HG03025 (cell line): Measurements from ENCODE around the gene PHF2.

ENCODE experiments used
- ATAC-seq: cut with Tn5 transposase; IDR thresholded peaks from one replicate; pipeline ENCODE4 v1.9.1; 2021; ENCODE audit warnings: mild to moderate bottlenecking, moderate library complexity; ENCODE audit not compliant: unreplicated experiment, low FRiP score

PHF2 gene

GRCh38 chr9:93567271-93567959 is 9.0 kb upstream of the PHF2 start:
- no peak for ATAC-seq

- ATAC-seq: no peak
Measured at GRCh38 chr9:93568169-93568568, 8.2 kb upstream of the PHF2 start.

DNA sequence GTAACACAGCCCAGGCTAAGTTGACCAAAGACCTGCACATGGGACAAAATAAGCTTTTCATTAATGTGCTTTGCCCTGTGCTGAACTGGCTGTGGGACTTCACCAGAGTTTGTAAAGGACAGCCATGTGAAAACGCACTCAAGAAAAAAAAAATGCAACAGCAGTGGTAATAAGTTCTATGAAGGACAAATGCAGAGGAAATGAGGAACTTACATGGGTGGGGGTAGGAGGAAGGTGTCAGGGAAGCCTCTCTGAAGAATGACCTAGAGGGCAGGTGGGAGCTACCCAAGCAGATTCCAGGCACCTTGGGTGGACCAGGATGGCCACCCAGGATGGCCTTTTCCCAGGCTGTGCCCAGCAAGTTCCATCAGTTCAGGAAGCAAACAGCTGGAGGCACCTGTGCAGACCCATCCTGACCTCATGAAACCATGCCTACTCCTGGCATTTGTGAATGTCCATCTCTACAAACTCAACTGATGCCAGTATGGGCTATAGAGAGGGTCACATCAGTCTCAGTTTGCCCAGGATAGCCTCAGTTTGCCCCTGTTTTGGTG is 6.7 kb upstream of the PHF2 start:
- no peak for ATAC-seq

DNA sequence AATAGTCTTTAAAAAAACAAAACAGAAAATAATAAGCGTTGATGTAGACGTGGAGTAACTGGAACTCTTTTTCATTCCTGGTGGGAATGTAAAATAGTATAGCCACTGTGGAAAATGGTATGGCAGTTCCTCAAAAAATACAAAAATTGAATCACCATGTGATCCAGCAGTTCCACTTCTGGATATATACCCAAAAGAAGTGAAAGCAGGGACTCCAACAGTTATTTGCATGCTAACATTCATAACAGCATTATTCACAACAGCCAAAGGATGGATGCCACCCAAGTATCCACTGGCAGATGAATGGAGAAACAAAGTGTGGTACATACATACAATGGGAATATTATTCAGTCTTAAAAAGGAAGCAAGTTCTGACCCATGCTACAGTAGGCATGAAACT is 4.2 kb upstream of the PHF2 start:
- no peak for ATAC-seq

- ATAC-seq: no peak
Measured at GRCh38 chr9:93572636-93573515, 3.5 kb upstream of the PHF2 start.

DNA sequence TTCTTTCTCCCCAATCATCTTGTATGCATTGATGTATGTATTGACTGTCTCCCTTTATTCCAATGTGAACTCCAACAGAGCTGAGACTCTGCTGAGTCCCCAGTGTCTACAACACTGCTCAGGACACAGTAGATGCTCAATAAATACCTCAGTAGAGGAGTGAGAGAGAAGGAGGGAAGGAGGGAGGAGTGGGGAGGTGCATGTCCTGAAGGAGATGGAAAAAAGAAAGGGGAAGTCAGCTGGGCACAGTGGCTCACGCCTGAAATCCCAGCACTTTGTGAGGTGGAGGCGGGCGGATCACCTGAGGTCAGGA is 2.9 kb upstream of the PHF2 start:
- no peak for ATAC-seq

- no peak for ATAC-seq
Measured at GRCh38 chr9:93574091-93574899, 2.1 kb upstream of the PHF2 start.

DNA sequence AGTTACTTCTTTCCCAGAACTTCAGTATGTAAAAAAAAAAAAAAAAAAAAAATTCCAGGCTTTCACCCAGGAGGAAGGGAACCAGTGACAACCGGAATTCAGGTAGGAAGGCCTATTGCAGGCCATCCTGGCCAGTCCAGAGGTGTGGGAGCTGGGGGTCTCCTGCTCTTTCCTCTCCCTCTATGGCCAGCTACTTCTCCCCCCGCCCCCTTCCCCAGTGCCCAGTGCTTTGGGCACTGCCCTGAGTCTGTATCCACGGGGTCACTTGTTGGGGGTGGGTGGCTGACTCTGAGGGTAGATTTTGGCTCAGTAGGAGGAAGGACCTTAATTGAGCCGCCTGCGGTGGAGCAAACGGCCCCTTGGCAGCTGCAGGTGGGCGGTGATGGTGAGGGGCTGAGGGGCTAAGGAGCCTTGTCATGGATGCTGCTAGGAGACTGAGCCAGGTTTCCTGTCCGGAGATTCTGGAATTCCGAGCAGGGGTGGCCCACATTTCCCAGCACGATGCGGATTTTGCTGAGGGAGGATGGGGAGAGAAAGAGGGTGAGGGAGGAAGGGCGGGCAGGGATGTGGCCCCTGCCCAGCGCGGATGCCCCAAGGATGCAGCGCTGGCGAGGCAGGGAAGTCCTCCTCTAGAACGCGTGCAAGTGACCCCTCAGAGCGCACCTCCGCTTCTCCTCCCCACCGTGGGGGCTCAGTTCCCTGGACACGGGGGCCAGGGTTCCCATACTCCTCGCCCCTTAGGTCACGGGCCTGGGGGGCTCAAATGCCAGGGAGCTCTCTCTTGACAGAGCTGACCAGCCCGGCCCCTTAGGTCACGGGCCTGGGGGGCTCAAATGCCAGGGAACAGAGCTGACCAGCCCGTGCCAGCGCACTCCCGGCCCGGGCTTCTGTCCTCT is 1.2 kb upstream of the PHF2 start:
- no peak for ATAC-seq

DNA sequence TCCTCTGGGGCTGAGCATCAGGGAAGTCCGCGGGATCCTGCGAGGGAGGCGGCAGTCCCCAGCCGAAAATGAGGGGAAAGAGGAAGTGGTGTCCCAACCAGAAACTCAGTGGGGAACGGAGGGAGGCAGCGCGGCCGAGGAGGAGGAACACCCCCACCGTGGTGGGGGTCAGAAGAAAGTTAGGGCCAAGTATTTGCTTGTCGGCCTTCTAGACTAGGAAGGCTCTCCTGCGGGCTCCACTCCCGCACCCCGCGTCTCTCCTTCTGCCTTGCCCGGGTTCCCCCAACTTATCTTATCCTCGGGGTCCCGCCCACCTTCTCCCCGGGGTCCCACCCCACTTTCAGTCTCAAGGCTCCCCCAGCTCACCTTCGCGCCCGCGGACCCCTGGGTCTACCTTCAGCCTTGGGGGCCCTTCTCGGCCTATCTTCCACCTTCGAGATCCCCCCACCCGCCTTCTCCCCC is 557 bp upstream of the PHF2 start:
- no peak for ATAC-seq

GRCh38 chr9:93577078-93577974 is 942 bp downstream of the PHF2 start:
- no peak for ATAC-seq

GRCh38 chr9:93577975-93578682 is 1.7 kb downstream of the PHF2 start:
- no peak for ATAC-seq

DNA sequence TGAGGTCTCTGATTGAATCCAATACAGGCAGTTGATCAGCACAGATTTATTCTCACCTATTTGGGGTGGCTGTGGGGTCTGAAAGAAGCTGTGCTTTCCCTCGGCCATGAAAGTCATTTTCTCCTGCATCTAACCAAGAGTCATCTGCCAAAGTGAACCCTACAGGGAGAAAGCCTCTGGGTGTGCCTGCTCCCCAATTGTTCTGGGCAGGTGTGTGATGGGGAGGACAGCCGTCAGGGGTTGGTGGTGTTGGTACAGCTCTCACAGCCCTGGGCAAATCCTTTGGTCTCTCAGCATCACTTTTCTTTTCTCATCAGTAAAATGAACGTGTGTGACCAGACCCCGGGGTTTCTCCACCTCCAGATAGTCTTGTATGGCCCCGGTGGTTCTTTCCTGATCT is 2.5 kb downstream of the PHF2 start:
- no peak for ATAC-seq

DNA sequence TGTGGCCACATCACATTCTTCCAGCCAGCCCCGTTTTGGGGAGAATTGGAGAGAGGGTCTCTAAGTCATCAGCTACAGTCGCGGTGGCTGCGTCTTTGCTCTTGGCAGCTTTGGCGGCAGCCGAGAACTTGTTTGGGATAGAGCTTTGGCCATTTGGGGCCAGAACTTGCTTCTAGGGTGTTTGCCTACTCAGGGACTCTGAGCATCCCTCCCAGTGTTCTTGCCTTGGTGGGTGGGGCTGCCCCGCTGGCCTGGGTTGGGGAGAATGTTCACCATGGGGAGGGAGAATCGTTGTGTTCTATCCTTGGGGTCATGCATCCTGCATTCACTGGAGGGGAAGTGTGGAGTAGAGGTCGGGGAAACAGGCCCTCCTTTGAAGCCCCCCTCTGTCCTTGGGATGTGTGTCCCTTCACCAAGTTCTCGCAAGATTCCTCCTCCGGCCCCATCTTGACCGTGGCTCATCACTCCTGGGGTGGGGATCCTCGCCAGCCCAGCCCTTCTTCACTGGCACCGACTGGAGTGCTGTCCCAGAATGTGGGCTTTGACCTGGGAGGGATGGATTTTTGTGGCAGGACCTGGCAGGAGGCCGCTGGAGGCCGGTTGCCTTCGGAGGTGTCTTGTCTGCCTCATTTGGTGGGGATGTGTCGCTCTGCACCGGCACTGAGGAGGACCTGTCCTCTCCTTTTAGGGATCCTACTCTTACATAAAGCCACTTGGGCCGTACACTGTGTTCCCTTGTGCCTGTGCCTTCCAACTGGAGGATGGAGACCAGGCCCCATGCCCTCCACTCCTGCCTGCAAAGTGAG is 3.5 kb downstream of the PHF2 start:
- no peak for ATAC-seq

- ATAC-seq: no peak
Measured at GRCh38 chr9:93580654-93581380, 4.4 kb downstream of the PHF2 start.

GRCh38 chr9:93582115-93582514 is 5.7 kb downstream of the PHF2 start:
- no peak for ATAC-seq

- ATAC-seq: no peak
Measured at GRCh38 chr9:93582550-93582949, 6.2 kb downstream of the PHF2 start.

- no peak for ATAC-seq
Measured at GRCh38 chr9:93585259-93585658, 8.9 kb downstream of the PHF2 start.
